ENCODE measurements around the gene NAV2.

Gene NAV2

GRCh38 chr11:19915808-19916207 lies 203.2 kb downstream of the NAV2 start:
- no peak overlapping the region for H3K4me3 ChIP-seq (ENCODE audit: low read depth, low read length)
- DNase-seq (ENCODE audit: low read depth): no peak
- no peak for TF ChIP-seq CTCF (IDR thresholded peaks at IDR 0.05; ENCODE audit: low read depth, low read length, missing control alignments)

- no peak for TF ChIP-seq CTCF (IDR thresholded peaks at IDR 0.05; ENCODE audit: low read depth, low read length, missing control alignments)
- H3K4me3 ChIP-seq (ENCODE audit: low read depth, low read length): no peak overlapping the region
- DNase-seq (ENCODE audit: low read depth): no peak
Measured at GRCh38 chr11:19917069-19917468, 204.4 kb downstream of the NAV2 start.

GRCh38 chr11:19918302-19919049 lies 205.8 kb downstream of the NAV2 start:
- H3K4me3 ChIP-seq (ENCODE audit: low read depth, low read length): no peak overlapping the region
- DNase-seq (ENCODE audit: low read depth): no peak
- no peak for TF ChIP-seq CTCF (IDR thresholded peaks at IDR 0.05; ENCODE audit: low read depth, low read length, missing control alignments)

GRCh38 chr11:19919050-19919561 lies 206.5 kb downstream of the NAV2 start:
- no peak overlapping the region for H3K4me3 ChIP-seq (ENCODE audit: low read depth, low read length)
- no peak for TF ChIP-seq CTCF (IDR thresholded peaks at IDR 0.05; ENCODE audit: low read depth, low read length, missing control alignments)
- no peak for DNase-seq (ENCODE audit: low read depth)

- no peak for TF ChIP-seq CTCF (IDR thresholded peaks at IDR 0.05; ENCODE audit: low read depth, low read length, missing control alignments)
- no peak for DNase-seq (ENCODE audit: low read depth)
- no peak overlapping the region for H3K4me3 ChIP-seq (ENCODE audit: low read depth, low read length)
Measured at GRCh38 chr11:19920982-19921381, 208.3 kb downstream of the NAV2 start.

- H3K4me3 ChIP-seq (ENCODE audit: low read depth, low read length): no peak overlapping the region
- DNase-seq (ENCODE audit: low read depth): no peak
- TF ChIP-seq CTCF (IDR thresholded peaks at IDR 0.05; ENCODE audit: low read depth, low read length, missing control alignments): no peak
Measured at GRCh38 chr11:19921976-19922688, 209.5 kb downstream of the NAV2 start.
